Glutamatergic neuron (in vitro differentiated cells): ENCODE measurements around the gene STIP1. TPM values are rescaled to one million over a fixed set of nuclear protein-coding genes. Genes with fewer than 3 reads are reported as not detected.
A peak's percentile ranks its signal among the peaks of the same experiment; 100 is the strongest.

Experiments
- DNase-seq: peaks from one replicate; pipeline ENCODE4 v3.0.0; 2022
- H3K27ac Mint-ChIP-seq: one replicate; pipeline ENCODE4 v1.8.0; 2020; ENCODE audit warnings: mild to moderate bottlenecking, mixed read lengths, inconsistent platforms; ENCODE audit not compliant: unreplicated experiment
- H3K27me3 Mint-ChIP-seq: one replicate; pipeline ENCODE4 v1.8.0; 2020; ENCODE audit warnings: mild to moderate bottlenecking, moderate library complexity, mixed read lengths, inconsistent platforms; ENCODE audit not compliant: unreplicated experiment
- H3K36me3 Mint-ChIP-seq: one replicate; pipeline ENCODE4 v1.8.0; 2020; ENCODE audit warnings: mild to moderate bottlenecking, mixed read lengths, inconsistent platforms; ENCODE audit not compliant: unreplicated experiment
- H3K4me1 Mint-ChIP-seq: one replicate; pipeline ENCODE4 v1.8.0; 2020; ENCODE audit warnings: mild to moderate bottlenecking, low read depth, mixed read lengths, inconsistent platforms; ENCODE audit not compliant: unreplicated experiment
- H3K4me3 Mint-ChIP-seq: one replicate; pipeline ENCODE4 v1.8.0; 2020; ENCODE audit warnings: mild to moderate bottlenecking, mixed read lengths, inconsistent platforms; ENCODE audit not compliant: unreplicated experiment
- H3K9me3 Mint-ChIP-seq: one replicate; pipeline ENCODE4 v1.8.0; 2020; ENCODE audit warnings: mild to moderate bottlenecking, moderate library complexity, mixed read lengths, inconsistent platforms; ENCODE audit not compliant: unreplicated experiment
- CTCF ChIP-seq: fragments of 200-600 bp; sonication (generic); IDR thresholded peaks from one replicate; pipeline ENCODE4 v1.5.0; 2021; ENCODE audit not compliant: partially characterized antibody, unreplicated experiment
- total RNA-seq: library from RNA; stranded (reverse); fragmentation: NEBNext Ultra II Directional; extraction: Animal tissue kit (Norgen Biotek cat#: 25700); gene quantifications from one replicate; pipeline ENCODE4 v1.2.1, GENCODE V29; 2021; ENCODE audit not compliant: unreplicated experiment

The STIP1 gene
- total RNA-seq, 1 donor from 2014 or later = 160 TPM

GRCh38 chr11:64185175-64185692 lies 737 bp upstream of the STIP1 start:
- H3K4me3 Mint-ChIP-seq = peak overlapping the region; percentile 97
- TF ChIP-seq CTCF = no peak
- DNase-seq = peak; percentile 73

GRCh38 chr11:64186492-64187165 lies 658 bp downstream of the STIP1 start:
- no peak overlapping the region for H3K27ac Mint-ChIP-seq
- H3K4me3 Mint-ChIP-seq = no peak overlapping the region
- H3K36me3 Mint-ChIP-seq = no peaks in the 10 kb centered on the region
- H3K27me3 Mint-ChIP-seq = peaks cover 11% of the 10 kb centered on the region
- no peak for TF ChIP-seq CTCF
- H3K4me1 Mint-ChIP-seq = peaks cover 14% of the 10 kb centered on the region
- DNase-seq = no peak
- H3K9me3 Mint-ChIP-seq = peaks cover 5% of the 10 kb centered on the region

More at GRCh38 chr11:64185175-64185692, 737 bp upstream of the STIP1 start:
- H3K9me3 Mint-ChIP-seq = peaks cover 5% of the 10 kb centered on the region
- peaks cover 24% of the 10 kb centered on the region for H3K4me1 Mint-ChIP-seq
- H3K27me3 Mint-ChIP-seq = peaks cover 11% of the 10 kb centered on the region
- H3K27ac Mint-ChIP-seq = peak overlapping the region; percentile 100
- H3K36me3 Mint-ChIP-seq = no peaks in the 10 kb centered on the region

GRCh38 chr11:64192434-64192833 lies 6.5 kb downstream of the STIP1 start:
- no peak for DNase-seq
- Mint-ChIP-seq H3K27me3 (no peaks in the 10 kb centered on the region), H3K4me3 (no peak overlapping the region), H3K4me1 (peaks cover 4% of the 10 kb centered on the region), H3K9me3 (no peaks in the 10 kb centered on the region), H3K36me3 (no peaks in the 10 kb centered on the region), H3K27ac (no peak overlapping the region)
- no peak for TF ChIP-seq CTCF

GRCh38 chr11:64196626-64197025 lies 10.7 kb downstream of the STIP1 start:
- Mint-ChIP-seq H3K4me1 (no peaks in the 10 kb centered on the region), H3K9me3 (peaks cover 2% of the 10 kb centered on the region), H3K27me3 (no peaks in the 10 kb centered on the region), H3K27ac (no peak overlapping the region), H3K4me3 (no peak overlapping the region), H3K36me3 (no peaks in the 10 kb centered on the region)
- TF ChIP-seq CTCF = no peak
- DNase-seq = no peak

GRCh38 chr11:64198511-64198910 lies 12.5 kb downstream of the STIP1 start:
- Mint-ChIP-seq H3K27me3 (no peaks in the 10 kb centered on the region), H3K36me3 (no peaks in the 10 kb centered on the region), H3K27ac (no peak overlapping the region), H3K4me3 (no peak overlapping the region), H3K4me1 (peaks cover 2% of the 10 kb centered on the region), H3K9me3 (peaks cover 2% of the 10 kb centered on the region)
- no peak for DNase-seq
- no peak for TF ChIP-seq CTCF
